ENCODE results near the gene CX3CR1. TPM values are rescaled to one million over a fixed set of nuclear protein-coding genes. Genes with fewer than 3 reads are reported as not detected.

CX3CR1 gene
- polyA plus RNA-seq, 1 donor from 2014 or later = not detected

GRCh38 chr3:39292961-39293360, 13.1 kb upstream of the CX3CR1 start:
- Histone ChIP-seq H3K27me3 (ENCODE audit: insufficient read depth, low read depth, low read length) (no peaks in the 10 kb centered on the region), H3K79me2 (replicated peaks; ENCODE audit: insufficient read depth, low read length) (no peaks in the 10 kb centered on the region), H3F3A (ENCODE audit: insufficient read depth, low read length, poor library complexity, severe bottlenecking) (no peaks in the 10 kb centered on the region), H3K36me3 (ENCODE audit: insufficient read depth, low read length) (no peaks in the 10 kb centered on the region), H3K9me3 (ENCODE audit: low read length) (no peaks in the 10 kb centered on the region), H3K9me2 (ENCODE audit: insufficient read depth, low read length) (no peaks in the 10 kb centered on the region), H3K9ac (ENCODE audit: low read length) (no peak overlapping the region), H2AFZ (ENCODE audit: low read depth, low read length) (no peak overlapping the region), H3K27ac (ENCODE audit: low read length) (no peak overlapping the region), H3K4me3 (ENCODE audit: low read length) (no peak overlapping the region), H3K4me2 (ENCODE audit: low read length) (no peak overlapping the region), H4K20me1 (ENCODE audit: insufficient read depth) (no peaks in the 10 kb centered on the region)
- TF ChIP-seq SMC3 (conservative IDR thresholded peaks at IDR 0.05; ENCODE audit: poor library complexity) (no peak), TAF1 (IDR thresholded peaks at IDR 0.05; ENCODE audit: low read depth) (no peak), POLR2AphosphoS5 (IDR thresholded peaks at IDR 0.05) (no peak), EZH2 (IDR thresholded peaks at IDR 0.05; ENCODE audit: borderline replicate concordance, insufficient read depth, low read length, poor library complexity, severe bottlenecking) (no peak), CTCF (IDR thresholded peaks at IDR 0.05; ENCODE audit: poor library complexity, severe bottlenecking) (no peak), REST (IDR thresholded peaks at IDR 0.05; ENCODE audit: borderline replicate concordance) (no peak), EP300 (conservative IDR thresholded peaks at IDR 0.05; ENCODE audit: poor library complexity, severe bottlenecking) (no peak), MXI1 (conservative IDR thresholded peaks at IDR 0.05; ENCODE audit: poor library complexity, severe bottlenecking) (no peak), RAD21 (conservative IDR thresholded peaks at IDR 0.05) (no peak)

- peak; percentile 69 for TF ChIP-seq CTCF (IDR thresholded peaks at IDR 0.05; ENCODE audit: poor library complexity, severe bottlenecking)
- peak; percentile 61 for TF ChIP-seq RAD21 (conservative IDR thresholded peaks at IDR 0.05)
- TF ChIP-seq EZH2 (IDR thresholded peaks at IDR 0.05; ENCODE audit: borderline replicate concordance, insufficient read depth, low read length, poor library complexity, severe bottlenecking) = no peak
- no peak for TF ChIP-seq POLR2AphosphoS5 (IDR thresholded peaks at IDR 0.05)
- peak; percentile 62 for TF ChIP-seq SMC3 (conservative IDR thresholded peaks at IDR 0.05; ENCODE audit: poor library complexity)
- no peak for TF ChIP-seq EP300 (conservative IDR thresholded peaks at IDR 0.05; ENCODE audit: poor library complexity, severe bottlenecking)
- H3K27me3 ChIP-seq (ENCODE audit: insufficient read depth, low read depth, low read length) = no peaks in the 10 kb centered on the region
- no peak overlapping the region for H2AFZ ChIP-seq (ENCODE audit: low read depth, low read length)
Observed at GRCh38 chr3:39291903-39292329, 12.1 kb upstream of the CX3CR1 start.

More at GRCh38 chr3:39291903-39292329, 12.1 kb upstream of the CX3CR1 start:
- Histone ChIP-seq H3K4me3 (ENCODE audit: low read length) (no peak overlapping the region), H3K4me2 (ENCODE audit: low read length) (no peak overlapping the region), H3K9me3 (ENCODE audit: low read length) (no peaks in the 10 kb centered on the region), H3K9me2 (ENCODE audit: insufficient read depth, low read length) (no peaks in the 10 kb centered on the region), H3K36me3 (ENCODE audit: insufficient read depth, low read length) (no peaks in the 10 kb centered on the region), H3K79me2 (replicated peaks; ENCODE audit: insufficient read depth, low read length) (no peaks in the 10 kb centered on the region), H4K20me1 (ENCODE audit: insufficient read depth) (no peaks in the 10 kb centered on the region), H3F3A (ENCODE audit: insufficient read depth, low read length, poor library complexity, severe bottlenecking) (no peaks in the 10 kb centered on the region), H3K27ac (ENCODE audit: low read length) (no peak overlapping the region), H3K9ac (ENCODE audit: low read length) (no peak overlapping the region)

All from neural cell (in vitro differentiated cells).